ENCODE results near the gene RBFOX2.
"Not testable (repeated sequence)": the region's sequence is repeated elsewhere in the genome, so short reads cannot be mapped to it uniquely, and the experiment has no call there.

Gene RBFOX2

GRCh38 chr22:35808377-35808776 lies 220.2 kb downstream of the RBFOX2 start:
- H3K4me3 ChIP-seq (replicated peaks in 1 of 2; ENCODE audit: low read depth in 2 of 2, low read length in 2 of 2), result no peak overlapping the region
- no peak for TF ChIP-seq CTCF (IDR thresholded peaks at IDR 0.05; ENCODE audit: low read depth, low read length)
- DNase-seq (ENCODE audit: low read depth in 2 of 2), result no peak

- not testable (repeated sequence) for H3K4me3 ChIP-seq (replicated peaks in 1 of 2; ENCODE audit: low read depth in 2 of 2, low read length in 2 of 2); DNase-seq (ENCODE audit: low read depth in 2 of 2)
Observed at GRCh38 chr22:35806668-35807067, 222.0 kb downstream of the RBFOX2 start.

- TF ChIP-seq CTCF (IDR thresholded peaks at IDR 0.05; ENCODE audit: low read depth, low read length), result no peak
- no peak for DNase-seq (ENCODE audit: low read depth in 2 of 2)
- no peak overlapping the region for H3K4me3 ChIP-seq (replicated peaks in 1 of 2; ENCODE audit: low read depth in 2 of 2, low read length in 2 of 2)
Observed at GRCh38 chr22:35805466-35805865, 223.2 kb downstream of the RBFOX2 start.

GRCh38 chr22:35804421-35804820 lies 224.2 kb downstream of the RBFOX2 start:
- no peak for TF ChIP-seq CTCF (IDR thresholded peaks at IDR 0.05; ENCODE audit: low read depth, low read length)
- no peak for DNase-seq (ENCODE audit: low read depth in 2 of 2)

GRCh38 chr22:35802885-35803284 lies 225.7 kb downstream of the RBFOX2 start:
- no peak for DNase-seq (ENCODE audit: low read depth in 2 of 2)
- no peak for TF ChIP-seq CTCF (IDR thresholded peaks at IDR 0.05; ENCODE audit: low read depth, low read length)

More at GRCh38 chr22:35804421-35804820, 224.2 kb downstream of the RBFOX2 start:
- H3K4me3 ChIP-seq (replicated peaks in 1 of 2; ENCODE audit: low read depth in 2 of 2, low read length in 2 of 2), result no peak overlapping the region

GRCh38 chr22:35801301-35801700 lies 227.3 kb downstream of the RBFOX2 start:
- not testable (repeated sequence) for H3K4me3 ChIP-seq (replicated peaks in 1 of 2; ENCODE audit: low read depth in 2 of 2, low read length in 2 of 2)
- peak in 1 of 2 donors; percentile 23 for DNase-seq (ENCODE audit: low read depth in 2 of 2)

More at GRCh38 chr22:35802885-35803284, 225.7 kb downstream of the RBFOX2 start:
- H3K4me3 ChIP-seq (replicated peaks in 1 of 2; ENCODE audit: low read depth in 2 of 2, low read length in 2 of 2), result no peak overlapping the region

GRCh38 chr22:35799150-35799549 lies 229.5 kb downstream of the RBFOX2 start:
- no peak overlapping the region for H3K4me3 ChIP-seq (replicated peaks in 1 of 2; ENCODE audit: low read depth in 2 of 2, low read length in 2 of 2)
- TF ChIP-seq CTCF (IDR thresholded peaks at IDR 0.05; ENCODE audit: low read depth, low read length), result no peak
- no peak for DNase-seq (ENCODE audit: low read depth in 2 of 2)

- no peak for DNase-seq (ENCODE audit: low read depth in 2 of 2)
- H3K4me3 ChIP-seq (replicated peaks in 1 of 2; ENCODE audit: low read depth in 2 of 2, low read length in 2 of 2), result no peak overlapping the region
- TF ChIP-seq CTCF (IDR thresholded peaks at IDR 0.05; ENCODE audit: low read depth, low read length), result no peak
Observed at GRCh38 chr22:35797411-35797810, 231.2 kb downstream of the RBFOX2 start.
